Caco-2 (cell line): Measurements from ENCODE around the gene GPM6B. TPM values are rescaled to one million over a fixed set of nuclear protein-coding genes. Genes with fewer than 3 reads are reported as not detected.

Source experiments
- Bru-seq: library from RNA; stranded (reverse); fragments of 400-500 nt; gene quantifications from one replicate; lab custom pipeline; 2021; lab: Mats Ljungman, UMichigan
- BruChase-seq, 2 experiments: library from RNA; stranded (reverse); fragments of 400-500 nt; gene quantifications; one replicate each; lab custom pipeline; 2021; lab: Mats Ljungman, UMichigan
- BruUV-seq: library from RNA; stranded (reverse); fragments of 400-500 nt; replicated peaks from 2 replicates; lab custom pipeline; 2021; lab: Mats Ljungman, UMichigan
- CTCF ChIA-PET: fragments of 300-600 bp; sonication (Branson Sonifier 250); formaldehyde crosslinking; loops from one replicate; lab custom pipeline; 2022; ENCODE audit warnings: antibody characterized with exemption; lab: Charles Lee
- POLR2A ChIA-PET: fragments of 300-600 bp; sonication (Branson Sonifier 250); formaldehyde crosslinking; loops from one replicate; lab custom pipeline; 2022; ENCODE audit warnings: antibody characterized with exemption; lab: Charles Lee
- DNase-seq, 2 experiments: peaks; one replicate each; pipeline versions ENCODE4 v3.0.0 to v3.0.0-alpha.2; 2020 to 2022
- H3K27me3 ChIP-seq: replicated peaks from 2 replicates; pipeline ENCODE4 v1.6.0; 2011; ENCODE audit warnings: low read length; ENCODE audit not compliant: control insufficient read depth, insufficient read depth
- H3K36me3 ChIP-seq: 2 replicates; pipeline ENCODE4 v1.5.1; 2011; ENCODE audit warnings: low read length; ENCODE audit not compliant: control insufficient read depth, insufficient read depth
- H3K4me1 ChIP-seq: fragments of 250-450 bp; sonication (Bioruptor Pico); 2 replicates; pipeline ENCODE4 v1.5.1; 2020; ENCODE audit warnings: mild to moderate bottlenecking
- H3K4me3 ChIP-seq: 2 replicates; pipeline ENCODE4 v1.5.1; 2011; ENCODE audit warnings: low read depth, mild to moderate bottlenecking, control low read depth, low read length
- H3K9me3 ChIP-seq: fragments of 250-450 bp; sonication (Bioruptor Pico); 2 replicates; pipeline ENCODE4 v1.5.1; 2020; ENCODE audit warnings: mild to moderate bottlenecking, moderate library complexity
- H3K27ac Mint-ChIP-seq: one replicate; pipeline ENCODE4 v1.8.0; 2022; ENCODE audit warnings: mixed read lengths; ENCODE audit not compliant: unreplicated experiment
- H3K27me3 Mint-ChIP-seq: one replicate; pipeline ENCODE4 v1.8.0; 2022; ENCODE audit warnings: mixed read lengths; ENCODE audit not compliant: insufficient read depth, unreplicated experiment
- H3K36me3 Mint-ChIP-seq: one replicate; pipeline ENCODE4 v1.8.0; 2022; ENCODE audit warnings: mild to moderate bottlenecking, mixed read lengths; ENCODE audit not compliant: insufficient read depth, unreplicated experiment
- H3K4me1 Mint-ChIP-seq: one replicate; pipeline ENCODE4 v1.8.0; 2022; ENCODE audit warnings: low read depth, mixed read lengths; ENCODE audit not compliant: unreplicated experiment
- H3K4me3 Mint-ChIP-seq: one replicate; pipeline ENCODE4 v1.8.0; 2022; ENCODE audit warnings: mild to moderate bottlenecking, moderate library complexity, mixed read lengths; ENCODE audit not compliant: unreplicated experiment
- H3K9me3 Mint-ChIP-seq: one replicate; pipeline ENCODE4 v1.8.0; 2022; ENCODE audit warnings: mixed read lengths; ENCODE audit not compliant: unreplicated experiment
- intact Hi-C: fragments of 100-400 bp; cut with micrococcal nuclease; formaldehyde crosslinking; loops from one replicate; pipeline ENCODE4 v1.10.0; 2022; ENCODE audit not compliant: unreplicated experiment
- long read RNA-seq: library from polyadenylated mRNA; stranded (forward); transcript quantifications from one replicate; pipeline ENCODE4 v2.0.0, GENCODE V29; 2022
- total RNA-seq: library from RNA; stranded (reverse); gene quantifications from 2 replicates; pipeline ENCODE4 v1.2.3, GENCODE V29; 2022
- TF ChIP-seq, protein P1 (sequence below), 2 experiments: fragments of 200-600 bp in 1 of 2; IDR thresholded peaks; 1 replicate in 1 of 2; 2 replicates in 1 of 2; pipeline versions ENCODE4 v1.5.1 to v1.8.0; 2011 to 2022; ENCODE audit warnings: antibody characterized with exemption in 1 of 2, control low read depth in 1 of 2, inconsistent platforms in 1 of 2, low read depth in 1 of 2, low read length in 1 of 2, mild to moderate bottlenecking in 1 of 2, moderate library complexity in 1 of 2; ENCODE audit not compliant: insufficient read depth in 1 of 2, severe bottlenecking in 1 of 2, unreplicated experiment in 1 of 2

GPM6B gene, protein sequence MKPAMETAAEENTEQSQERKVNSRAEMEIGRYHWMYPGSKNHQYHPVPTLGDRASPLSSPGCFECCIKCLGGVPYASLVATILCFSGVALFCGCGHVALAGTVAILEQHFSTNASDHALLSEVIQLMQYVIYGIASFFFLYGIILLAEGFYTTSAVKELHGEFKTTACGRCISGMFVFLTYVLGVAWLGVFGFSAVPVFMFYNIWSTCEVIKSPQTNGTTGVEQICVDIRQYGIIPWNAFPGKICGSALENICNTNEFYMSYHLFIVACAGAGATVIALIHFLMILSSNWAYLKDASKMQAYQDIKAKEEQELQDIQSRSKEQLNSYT
- total RNA-seq: 0.09 TPM in 1 of 2 replicates, not detected in the other
- Bru-seq, nascent RNA: percentile 3 among the genes with signal in this experiment
- BruChase-seq, experiment 1, labeled RNA remaining after a 2-hour chase: percentile 11 among the genes with signal in this experiment
- BruChase-seq, experiment 2, labeled RNA remaining after a 6-hour chase: percentile 5 among the genes with signal in this experiment
- long read RNA-seq, partial matches to known transcripts: 0 of 8 reads
- long read RNA-seq, other reads (novel, unspliced or antisense): 8 of 8 reads

DNA sequence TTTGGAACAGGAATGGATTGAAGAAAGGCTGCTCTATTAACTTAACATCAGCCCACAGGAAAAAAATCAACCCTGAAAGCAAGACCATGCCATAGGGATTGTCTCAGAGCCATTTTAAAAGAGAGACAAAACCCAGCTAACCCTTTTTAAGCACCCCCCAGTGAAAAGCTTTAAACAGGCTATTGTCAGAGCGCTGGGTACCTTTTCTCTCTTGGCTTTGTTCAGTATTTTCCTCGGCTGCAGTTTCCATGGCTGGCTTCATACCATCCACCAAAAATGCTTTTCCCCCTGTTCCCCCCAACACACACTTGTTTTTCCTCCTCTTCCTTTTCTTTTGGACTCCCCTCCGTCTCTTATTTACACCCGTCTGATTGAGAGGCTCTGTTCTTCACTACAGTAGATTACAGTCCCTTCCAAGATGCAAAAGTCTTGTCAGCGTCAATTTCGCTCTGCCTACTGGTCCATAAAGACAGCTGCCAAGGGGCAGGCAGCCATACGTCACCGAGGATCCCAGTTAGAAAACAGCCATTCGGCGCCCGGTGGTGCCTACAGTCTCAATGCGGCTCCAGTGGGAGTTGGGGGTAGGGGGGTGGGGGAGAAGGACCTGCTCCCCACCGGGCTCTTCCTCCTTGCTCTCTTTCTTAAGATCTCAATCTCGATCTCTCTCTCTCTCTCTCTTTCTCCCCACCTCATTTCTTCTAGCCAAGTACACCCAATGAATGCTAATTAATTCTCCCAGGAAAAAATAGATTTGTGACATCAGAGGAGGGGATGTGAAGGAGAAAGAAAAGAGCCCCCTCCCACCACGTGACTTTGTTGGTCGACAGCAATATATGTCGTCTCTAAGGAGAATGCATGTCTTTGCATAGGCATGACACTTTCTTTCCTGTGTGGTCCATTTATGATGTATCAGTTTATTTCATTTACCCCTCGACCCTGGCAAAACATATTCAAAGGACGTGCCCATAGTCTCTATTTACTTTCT is at the start of gene GPM6B:
Gene GPM6B, minus strand, starts transcription at position 451 of the 985 bp plus-strand sequence. Its CDS starts 189 bp downstream, at position 262.
- Histone ChIP-seq H3K4me1 (no peaks in the 10 kb centered on the region), H3K4me3 (no peak within 1 kb of the TSS), H3K36me3 (no peaks in the 10 kb centered on the region), H3K9me3 (no peaks in the 10 kb centered on the region), H3K27me3 (no peaks in the 10 kb centered on the region)
- Mint-ChIP-seq H3K9me3 (no peaks in the 10 kb centered on the region), H3K27me3 (peaks cover 26% of the 10 kb centered on the region), H3K27ac (no peak within 1 kb of the TSS), H3K36me3 (no peaks in the 10 kb centered on the region), H3K4me3 (no peak within 1 kb of the TSS), H3K4me1 (no peaks in the 10 kb centered on the region)
- no TSS peak for BruUV-seq
- intact Hi-C loops: no loop called here
- DNase-seq: no peak
- TF ChIP-seq, protein P1, sequence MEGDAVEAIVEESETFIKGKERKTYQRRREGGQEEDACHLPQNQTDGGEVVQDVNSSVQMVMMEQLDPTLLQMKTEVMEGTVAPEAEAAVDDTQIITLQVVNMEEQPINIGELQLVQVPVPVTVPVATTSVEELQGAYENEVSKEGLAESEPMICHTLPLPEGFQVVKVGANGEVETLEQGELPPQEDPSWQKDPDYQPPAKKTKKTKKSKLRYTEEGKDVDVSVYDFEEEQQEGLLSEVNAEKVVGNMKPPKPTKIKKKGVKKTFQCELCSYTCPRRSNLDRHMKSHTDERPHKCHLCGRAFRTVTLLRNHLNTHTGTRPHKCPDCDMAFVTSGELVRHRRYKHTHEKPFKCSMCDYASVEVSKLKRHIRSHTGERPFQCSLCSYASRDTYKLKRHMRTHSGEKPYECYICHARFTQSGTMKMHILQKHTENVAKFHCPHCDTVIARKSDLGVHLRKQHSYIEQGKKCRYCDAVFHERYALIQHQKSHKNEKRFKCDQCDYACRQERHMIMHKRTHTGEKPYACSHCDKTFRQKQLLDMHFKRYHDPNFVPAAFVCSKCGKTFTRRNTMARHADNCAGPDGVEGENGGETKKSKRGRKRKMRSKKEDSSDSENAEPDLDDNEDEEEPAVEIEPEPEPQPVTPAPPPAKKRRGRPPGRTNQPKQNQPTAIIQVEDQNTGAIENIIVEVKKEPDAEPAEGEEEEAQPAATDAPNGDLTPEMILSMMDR (IDR thresholded peaks at IDR 0.05; ENCODE audit: insufficient read depth in 1 of 2, low read depth in 1 of 2, low read length in 1 of 2, severe bottlenecking in 1 of 2, unreplicated experiment in 1 of 2): no peak
- POLR2A ChIA-PET: no interaction called here
- CTCF ChIA-PET: no interaction called here

DNA sequence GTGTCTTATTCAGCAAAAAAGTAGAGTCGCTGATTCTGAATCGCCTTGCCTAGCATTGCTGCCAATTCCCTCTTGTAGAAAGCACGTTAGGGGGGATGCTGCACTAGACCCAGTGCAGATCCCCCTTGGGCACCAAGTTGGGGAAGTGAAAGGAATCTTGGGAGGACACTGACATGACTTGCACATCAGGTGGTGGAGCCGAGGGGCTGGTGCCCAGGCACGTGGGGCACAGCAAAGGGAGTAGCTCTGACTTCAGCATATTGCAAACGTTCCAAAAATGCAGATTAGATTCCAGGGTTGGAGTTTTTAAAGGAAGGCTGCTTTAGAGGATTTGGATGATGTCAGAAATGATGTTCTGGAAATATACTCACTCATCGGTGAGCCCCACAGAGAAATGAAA is 47.4 kb upstream of the GPM6B start:
- TF ChIP-seq, protein P1 (IDR thresholded peaks at IDR 0.05; ENCODE audit: insufficient read depth in 1 of 2, low read depth in 1 of 2, low read length in 1 of 2, severe bottlenecking in 1 of 2, unreplicated experiment in 1 of 2): no peak
- H3K9me3 ChIP-seq: no peaks in the 10 kb centered on the region
- ChIA-PET POLR2A (no interaction called here), CTCF (no interaction called here)
- Mint-ChIP-seq H3K4me3 (no peak overlapping the region), H3K27ac (no peak overlapping the region), H3K9me3 (no peaks in the 10 kb centered on the region), H3K27me3 (peaks cover 6% of the 10 kb centered on the region), H3K36me3 (no peaks in the 10 kb centered on the region), H3K4me1 (no peaks in the 10 kb centered on the region)
- no TSS peak for BruUV-seq
- no peaks in the 10 kb centered on the region for H3K4me1 ChIP-seq
- H3K4me3 ChIP-seq: no peak overlapping the region
- H3K27me3 ChIP-seq: no peaks in the 10 kb centered on the region; the same call in 1 of the 2 replicates
- intact Hi-C loops: no loop called here
- H3K36me3 ChIP-seq: no peaks in the 10 kb centered on the region
- no peak for DNase-seq

DNA sequence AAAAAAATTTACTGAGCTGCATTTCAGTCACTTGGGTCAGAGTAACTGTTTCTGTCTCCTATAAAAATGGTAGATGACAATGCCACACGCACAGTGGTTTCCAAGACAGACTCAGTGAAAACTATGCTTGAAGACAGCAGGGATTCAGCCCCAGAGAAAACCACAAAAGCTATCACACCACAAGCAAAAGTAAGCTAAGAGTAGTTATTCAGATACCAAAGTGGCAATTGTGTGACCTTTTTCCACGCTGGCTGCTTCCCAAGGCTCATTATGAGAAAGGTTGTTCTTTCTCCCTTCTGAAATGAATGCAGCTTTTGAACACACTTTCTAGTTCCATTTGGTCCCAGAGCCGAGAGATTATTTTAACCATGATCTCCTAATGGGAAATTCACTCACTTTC is 46.4 kb upstream of the GPM6B start:
- POLR2A ChIA-PET: no interaction called here
- Histone ChIP-seq H3K4me3 (no peak overlapping the region), H3K4me1 (no peaks in the 10 kb centered on the region), H3K36me3 (no peaks in the 10 kb centered on the region), H3K27me3 (no peaks in the 10 kb centered on the region; the same call in 1 of the 2 replicates), H3K9me3 (no peaks in the 10 kb centered on the region)
- TF ChIP-seq, protein P1 (IDR thresholded peaks at IDR 0.05; ENCODE audit: insufficient read depth in 1 of 2, low read depth in 1 of 2, low read length in 1 of 2, severe bottlenecking in 1 of 2, unreplicated experiment in 1 of 2): no peak
- intact Hi-C loops: no loop called here
- CTCF ChIA-PET: no interaction called here
- no TSS peak for BruUV-seq
- Mint-ChIP-seq H3K27me3 (peaks cover 8% of the 10 kb centered on the region), H3K36me3 (no peaks in the 10 kb centered on the region), H3K27ac (no peak overlapping the region), H3K4me1 (no peaks in the 10 kb centered on the region), H3K9me3 (no peaks in the 10 kb centered on the region), H3K4me3 (no peak overlapping the region)
- DNase-seq: no peak
